ENCODE results near the gene PXDN. TPM values are rescaled to one million over a fixed set of nuclear protein-coding genes. Genes with fewer than 3 reads are reported as not detected.

PXDN gene
- total RNA-seq, 4 donors from 2014 or later = 101 to 169 (median 134) TPM

- TF ChIP-seq, protein P1, sequence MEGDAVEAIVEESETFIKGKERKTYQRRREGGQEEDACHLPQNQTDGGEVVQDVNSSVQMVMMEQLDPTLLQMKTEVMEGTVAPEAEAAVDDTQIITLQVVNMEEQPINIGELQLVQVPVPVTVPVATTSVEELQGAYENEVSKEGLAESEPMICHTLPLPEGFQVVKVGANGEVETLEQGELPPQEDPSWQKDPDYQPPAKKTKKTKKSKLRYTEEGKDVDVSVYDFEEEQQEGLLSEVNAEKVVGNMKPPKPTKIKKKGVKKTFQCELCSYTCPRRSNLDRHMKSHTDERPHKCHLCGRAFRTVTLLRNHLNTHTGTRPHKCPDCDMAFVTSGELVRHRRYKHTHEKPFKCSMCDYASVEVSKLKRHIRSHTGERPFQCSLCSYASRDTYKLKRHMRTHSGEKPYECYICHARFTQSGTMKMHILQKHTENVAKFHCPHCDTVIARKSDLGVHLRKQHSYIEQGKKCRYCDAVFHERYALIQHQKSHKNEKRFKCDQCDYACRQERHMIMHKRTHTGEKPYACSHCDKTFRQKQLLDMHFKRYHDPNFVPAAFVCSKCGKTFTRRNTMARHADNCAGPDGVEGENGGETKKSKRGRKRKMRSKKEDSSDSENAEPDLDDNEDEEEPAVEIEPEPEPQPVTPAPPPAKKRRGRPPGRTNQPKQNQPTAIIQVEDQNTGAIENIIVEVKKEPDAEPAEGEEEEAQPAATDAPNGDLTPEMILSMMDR (IDR thresholded peaks at IDR 0.05; ENCODE audit: low read depth) = no peak
These were observed 79.6 kb downstream of the PXDN start for GRCh38 chr2:1664698-1665097.

GRCh38 chr2:1664076-1664605 lies 80.2 kb downstream of the PXDN start:
- TF ChIP-seq, protein P1 (IDR thresholded peaks at IDR 0.05; ENCODE audit: low read depth) = no peak

GRCh38 chr2:1663621-1664020 lies 80.7 kb downstream of the PXDN start:
- TF ChIP-seq, protein P1 (IDR thresholded peaks at IDR 0.05; ENCODE audit: low read depth) = no peak

DNA sequence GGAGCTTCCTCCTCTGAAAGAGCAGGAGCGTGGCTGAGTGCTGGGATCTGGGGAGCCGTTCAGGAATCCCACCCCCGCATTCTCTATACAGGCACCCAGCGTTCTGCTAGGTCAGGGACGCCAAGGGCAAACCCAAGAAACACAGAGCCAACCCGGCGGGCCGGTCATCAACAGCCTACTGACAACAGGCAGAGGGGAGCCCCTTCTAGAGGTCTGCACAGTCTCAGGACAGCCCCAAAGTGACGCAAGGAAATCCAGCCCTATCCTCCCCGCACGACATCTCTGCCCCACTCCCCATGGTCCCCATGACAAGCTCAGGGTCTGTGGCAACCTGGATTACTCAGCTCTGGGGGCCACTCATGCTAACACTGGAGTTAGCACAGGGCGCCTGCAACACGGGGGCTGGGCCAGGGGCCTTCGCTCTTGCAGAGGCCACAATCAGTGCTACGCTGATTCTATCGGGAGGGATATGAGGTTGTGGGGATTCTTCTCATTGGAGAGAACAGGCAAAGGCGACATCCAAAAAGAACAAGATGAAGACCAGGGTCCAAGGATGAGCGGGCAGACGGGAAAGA lies 81.6 kb downstream of the PXDN start:
- TF ChIP-seq, protein P1 (IDR thresholded peaks at IDR 0.05; ENCODE audit: low read depth) = no peak

DNA sequence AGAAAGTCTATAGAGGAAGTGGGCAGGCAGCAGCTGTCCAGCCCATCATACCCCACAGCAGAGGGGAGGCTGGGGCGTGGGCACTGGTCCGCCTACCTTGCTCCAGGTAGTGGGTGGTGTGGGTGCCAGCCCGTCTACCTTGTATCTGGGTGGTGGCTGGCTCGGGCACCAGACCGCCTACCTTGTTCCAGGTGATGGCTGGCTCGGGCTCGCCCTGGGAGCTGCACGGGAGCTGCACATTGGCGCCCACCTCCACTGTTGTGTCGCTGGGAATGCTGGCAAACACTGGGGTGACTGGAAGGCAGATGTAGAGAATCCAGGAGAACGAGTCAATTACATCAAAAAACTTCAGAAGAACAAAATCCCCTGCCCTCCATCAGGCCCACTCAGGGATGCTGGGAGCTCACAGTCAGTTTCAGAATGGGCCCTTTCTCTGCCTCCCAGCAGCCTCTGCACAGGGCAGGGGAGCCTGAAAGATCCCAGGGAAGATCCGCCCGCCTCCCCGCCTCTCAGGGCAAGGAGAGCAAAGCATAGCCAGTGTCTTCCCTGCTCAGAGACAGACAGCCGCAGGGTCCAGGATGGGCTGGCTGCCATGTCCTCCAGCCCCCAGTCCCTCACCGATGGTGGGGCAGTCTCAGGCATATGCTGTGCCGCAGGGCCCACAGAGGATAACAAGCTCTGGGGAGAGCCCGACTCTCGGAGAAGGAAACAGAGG lies 82.3 kb downstream of the PXDN start:
- TF ChIP-seq, protein P1 (IDR thresholded peaks at IDR 0.05; ENCODE audit: low read depth) = no peak

GRCh38 chr2:1660656-1661640 lies 83.4 kb downstream of the PXDN start:
- TF ChIP-seq, protein P1 (IDR thresholded peaks at IDR 0.05; ENCODE audit: low read depth) = no peak
